GM12875 (cell line): ENCODE data around the gene C13orf46.

Source experiments
- H3K4me3 ChIP-seq: one replicate; pipeline ENCODE4 v1.5.1; 2011; ENCODE audit warnings: low read depth, low read length, control low read depth
- TF ChIP-seq, protein P1 (sequence below): IDR thresholded peaks from 2 replicates; pipeline ENCODE4 v1.5.1; 2011; ENCODE audit warnings: low read depth, mild to moderate bottlenecking, control low read depth, inconsistent platforms, low read length, moderate library complexity, borderline replicate concordance; ENCODE audit not compliant: insufficient read depth

Gene C13orf46

DNA sequence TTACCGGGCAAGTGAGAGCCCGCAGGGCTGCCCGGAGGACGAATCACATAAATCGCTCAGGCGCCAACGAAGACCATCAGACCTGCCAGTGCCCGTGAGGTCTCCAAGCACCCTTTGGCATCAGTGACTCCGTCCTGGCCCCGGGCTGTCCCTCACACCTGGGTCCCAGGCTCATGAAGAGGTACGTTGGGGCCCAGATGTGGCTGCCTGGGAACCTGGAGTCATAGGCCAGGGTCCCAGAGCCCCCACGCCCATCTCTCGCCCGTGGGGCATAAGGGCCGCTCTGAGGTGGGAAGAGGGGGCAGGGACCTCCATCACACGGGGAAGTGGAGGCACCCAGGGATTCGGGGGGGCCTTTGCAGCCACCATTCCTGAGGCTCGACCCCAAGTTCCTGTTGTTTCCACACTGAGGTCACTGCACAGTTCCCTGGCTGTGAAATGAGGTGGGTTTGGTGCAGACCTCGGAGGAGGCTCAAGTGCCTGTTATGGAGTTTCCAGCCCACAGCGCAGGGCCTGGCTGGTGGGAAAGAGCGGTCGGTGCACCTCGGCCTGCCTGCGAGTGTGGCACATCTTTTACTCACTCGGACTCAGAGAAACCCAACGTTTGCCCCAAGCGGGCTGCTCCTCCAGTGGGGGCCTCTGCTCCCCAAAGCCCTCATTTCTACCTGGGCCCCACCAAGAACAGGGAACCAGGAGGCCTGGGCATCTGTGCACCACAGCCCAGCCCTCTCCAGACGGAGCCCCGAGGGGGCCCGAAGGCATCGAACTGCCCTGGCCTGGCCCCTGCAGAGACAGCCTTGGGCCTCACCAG, 35.9 kb upstream of the C13orf46 start:
- TF ChIP-seq, protein P1, sequence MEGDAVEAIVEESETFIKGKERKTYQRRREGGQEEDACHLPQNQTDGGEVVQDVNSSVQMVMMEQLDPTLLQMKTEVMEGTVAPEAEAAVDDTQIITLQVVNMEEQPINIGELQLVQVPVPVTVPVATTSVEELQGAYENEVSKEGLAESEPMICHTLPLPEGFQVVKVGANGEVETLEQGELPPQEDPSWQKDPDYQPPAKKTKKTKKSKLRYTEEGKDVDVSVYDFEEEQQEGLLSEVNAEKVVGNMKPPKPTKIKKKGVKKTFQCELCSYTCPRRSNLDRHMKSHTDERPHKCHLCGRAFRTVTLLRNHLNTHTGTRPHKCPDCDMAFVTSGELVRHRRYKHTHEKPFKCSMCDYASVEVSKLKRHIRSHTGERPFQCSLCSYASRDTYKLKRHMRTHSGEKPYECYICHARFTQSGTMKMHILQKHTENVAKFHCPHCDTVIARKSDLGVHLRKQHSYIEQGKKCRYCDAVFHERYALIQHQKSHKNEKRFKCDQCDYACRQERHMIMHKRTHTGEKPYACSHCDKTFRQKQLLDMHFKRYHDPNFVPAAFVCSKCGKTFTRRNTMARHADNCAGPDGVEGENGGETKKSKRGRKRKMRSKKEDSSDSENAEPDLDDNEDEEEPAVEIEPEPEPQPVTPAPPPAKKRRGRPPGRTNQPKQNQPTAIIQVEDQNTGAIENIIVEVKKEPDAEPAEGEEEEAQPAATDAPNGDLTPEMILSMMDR = no peak

DNA sequence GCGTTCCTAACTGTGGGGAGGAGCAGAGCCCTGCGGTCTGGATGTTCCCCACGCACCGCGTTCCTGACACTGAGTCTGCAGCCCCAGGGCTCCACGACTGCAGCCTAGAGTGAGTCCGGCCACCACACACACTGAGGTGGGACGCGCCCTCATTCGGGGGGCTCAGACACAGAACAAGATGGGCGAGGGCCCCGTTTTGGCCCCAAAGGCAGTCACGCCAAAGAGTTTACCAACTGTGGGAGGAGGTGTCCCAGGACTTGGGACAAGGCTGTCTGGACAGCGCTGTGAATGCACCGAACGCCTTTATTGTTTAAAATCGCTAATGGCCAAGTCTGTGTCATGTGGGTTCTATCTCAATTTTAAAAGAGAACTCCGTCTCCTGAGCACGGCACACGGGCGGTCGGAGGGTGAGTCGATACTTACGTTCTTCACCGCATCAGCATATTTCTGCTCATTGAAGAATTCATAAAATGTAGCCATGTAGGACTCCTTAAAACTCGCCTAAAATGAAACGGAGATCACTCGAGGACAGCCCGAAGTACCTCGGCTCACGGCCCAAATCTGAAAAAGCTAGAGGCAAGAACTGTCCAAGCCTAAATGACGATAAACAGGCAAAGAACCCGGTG, 35.2 kb upstream of the C13orf46 start:
- no peak overlapping the region for H3K4me3 ChIP-seq
- TF ChIP-seq, protein P1 = no peak

More for the DNA sequence above, 35.9 kb upstream of the C13orf46 start:
- H3K4me3 ChIP-seq = no peak overlapping the region

DNA sequence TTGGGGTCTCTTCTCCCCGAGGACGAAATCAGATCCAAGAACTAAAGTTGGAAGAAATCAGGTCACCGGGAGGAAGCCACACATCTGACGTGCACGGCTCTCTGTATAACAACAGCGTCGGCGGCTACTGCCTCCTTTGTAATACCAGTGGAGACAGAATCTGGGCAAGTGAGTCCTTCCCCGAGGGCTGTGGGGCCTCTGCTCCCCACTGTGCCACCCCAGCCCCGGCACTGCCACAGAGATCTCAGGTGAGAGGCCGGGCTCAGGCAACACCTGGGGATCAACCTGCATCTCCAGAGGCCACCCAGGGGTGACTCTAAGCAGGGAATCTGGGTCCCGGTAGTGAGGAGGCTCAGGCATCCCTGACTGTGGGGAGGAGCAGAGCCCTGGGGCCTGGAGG, 33.7 kb upstream of the C13orf46 start:
- TF ChIP-seq, protein P1 = no peak
- no peak overlapping the region for H3K4me3 ChIP-seq

DNA sequence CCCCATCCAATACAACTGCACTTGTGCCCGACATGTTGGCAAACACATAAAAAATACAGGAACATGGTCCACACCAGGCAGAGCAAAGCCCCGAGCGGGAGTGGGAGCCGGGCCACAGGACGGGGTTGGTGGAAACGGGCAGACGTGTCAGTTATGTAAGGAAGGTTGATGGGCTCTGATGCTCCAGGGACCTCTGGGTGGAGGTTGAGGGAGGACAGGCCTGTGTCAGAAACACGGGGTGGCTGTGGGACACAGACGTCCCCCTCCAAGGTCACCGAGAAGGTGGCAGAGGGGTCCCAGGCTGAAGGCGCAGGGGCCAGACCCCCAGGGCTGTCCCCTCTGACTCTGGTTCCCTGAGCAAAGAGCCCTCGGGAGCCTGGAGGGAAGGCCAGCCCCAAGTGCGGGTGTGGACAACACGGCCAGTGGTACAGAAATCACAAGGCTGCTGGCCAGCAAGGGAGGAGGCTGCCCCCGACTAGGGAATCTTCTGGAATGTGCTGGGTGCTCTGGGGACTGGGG, 31.4 kb upstream of the C13orf46 start:
- H3K4me3 ChIP-seq = no peak overlapping the region
- TF ChIP-seq, protein P1 = no peak

DNA sequence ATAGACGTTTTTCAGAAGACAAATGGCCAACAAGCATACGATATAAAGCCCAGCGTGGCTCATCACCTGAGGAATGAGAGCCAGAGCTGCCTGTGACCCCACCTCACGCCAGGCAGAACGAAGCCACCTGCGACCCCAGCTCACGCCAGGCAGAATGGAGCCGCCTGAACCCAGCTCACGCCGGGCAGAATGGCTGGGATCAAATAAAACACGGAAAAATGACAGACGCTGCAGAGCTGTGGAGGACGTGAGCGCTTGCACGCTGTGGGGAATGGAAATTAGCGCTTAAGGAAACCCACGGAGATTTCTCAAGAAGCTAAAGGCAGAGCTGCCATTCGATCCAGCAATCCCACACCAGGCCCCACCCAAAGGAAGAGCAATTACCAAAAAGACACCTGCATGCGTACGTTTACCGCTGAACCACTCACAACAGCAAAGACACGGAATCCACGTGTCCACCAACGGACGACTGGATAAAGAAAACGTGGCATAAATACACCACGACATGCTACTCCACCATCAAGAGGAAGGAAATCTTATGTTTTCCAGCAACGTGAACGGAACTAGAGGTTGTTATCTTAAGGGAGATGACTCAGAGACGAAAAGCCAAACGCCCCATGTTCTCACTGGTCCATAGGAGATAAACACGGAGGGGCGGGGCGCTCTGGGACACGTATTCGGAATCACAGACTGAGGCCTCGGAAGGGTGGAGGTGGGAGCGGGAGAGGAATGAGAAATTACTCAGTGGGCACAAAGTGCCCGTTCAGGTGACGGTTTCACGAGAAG, 30.7 kb upstream of the C13orf46 start:
- TF ChIP-seq, protein P1 = no peak
- H3K4me3 ChIP-seq = no peak overlapping the region

DNA sequence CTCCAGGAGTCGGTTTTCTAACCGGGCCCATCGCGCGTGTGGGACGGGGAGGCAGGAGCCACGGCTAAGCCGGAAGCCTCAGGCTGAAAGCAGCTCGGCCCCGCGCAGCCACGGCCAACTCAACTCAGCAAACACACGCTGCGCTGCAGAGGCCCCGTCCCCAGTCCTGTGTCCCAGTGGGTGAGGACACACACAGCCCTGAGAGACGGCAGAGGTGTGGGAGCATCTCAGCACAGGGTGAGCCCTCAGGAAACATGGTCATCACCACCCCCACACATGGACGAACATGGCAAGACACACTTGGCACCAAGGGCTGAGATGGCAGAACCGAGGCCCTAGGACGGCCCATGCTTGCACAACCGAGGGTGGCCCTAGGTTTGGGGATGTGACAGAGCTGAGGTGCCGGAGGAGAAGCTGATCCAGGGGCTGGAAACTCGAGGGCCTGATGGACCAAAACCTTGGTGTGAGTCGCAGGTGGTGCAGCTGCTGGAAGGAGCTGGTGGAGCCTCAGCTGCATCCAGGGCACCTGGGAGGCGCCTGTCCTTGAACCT, 29.0 kb upstream of the C13orf46 start:
- H3K4me3 ChIP-seq = no peak overlapping the region
- TF ChIP-seq, protein P1 = no peak
